Stomach (tissue), 9 donors: ENCODE data around the gene RARRES2. TPM values are rescaled to one million over a fixed set of nuclear protein-coding genes. Genes with fewer than 3 reads are reported as not detected.

Experiments used
- DNase-seq, 2 donors: peaks; one replicate each; pipeline versions ENCODE4 v3.0.0 to v3.0.0-alpha.2; 2013 to 2019
- H3K27ac ChIP-seq, 5 donors: fragments of 200-600 bp in 4 of 5; sonication (generic) in 4 of 5; one replicate each; pipeline ENCODE4 v1.5.1; 2013 to 2019; ENCODE audit warnings: mild to moderate bottlenecking in 1 of 5, moderate library complexity in 1 of 5
- H3K27me3 ChIP-seq, 3 donors: fragments of 200-600 bp; sonication (generic); one replicate each; pipeline ENCODE4 v1.5.1; 2017 to 2019; ENCODE audit warnings: mixed run types in 1 of 3
- H3K36me3 ChIP-seq, 4 donors: fragments of 200-600 bp; sonication (generic); 1 replicate in 3 of 4; 2 replicates in 1 of 4; pipeline ENCODE4 v1.5.1; 2016 to 2019
- H3K4me1 ChIP-seq, 4 donors: fragments of 200-600 bp; sonication (generic); one replicate each; pipeline ENCODE4 v1.5.1; 2016 to 2019
- H3K4me3 ChIP-seq, 4 donors: fragments of 200-600 bp; sonication (generic) in 3 of 4; one replicate each; pipeline ENCODE4 v1.5.1; 2016 to 2019; ENCODE audit warnings: mild to moderate bottlenecking in 1 of 4
- H3K9me3 ChIP-seq, 4 donors: fragments of 200-600 bp; sonication (generic); one replicate each; pipeline ENCODE4 v1.5.1; 2016 to 2019
- EP300 ChIP-seq: sonication (generic); formaldehyde crosslinking; IDR thresholded peaks from one replicate; pipeline ENCODE4 v1.6.1; 2017; ENCODE audit warnings: antibody characterized with exemption
- POLR2A ChIP-seq, 4 donors: fragments of 450-650 bp; IDR thresholded peaks; one replicate each; pipeline ENCODE4 v1.6.1; 2016; ENCODE audit warnings: antibody characterized with exemption in 4 of 4, control low read depth in 2 of 4, mild to moderate bottlenecking in 1 of 4, moderate library complexity in 1 of 4
- POLR2AphosphoS5 ChIP-seq, 3 donors: sonication (generic); formaldehyde crosslinking; IDR thresholded peaks; one replicate each; pipeline ENCODE4 v1.6.1; 2016; ENCODE audit warnings: antibody characterized with exemption in 3 of 3
- WGBS, 5 donors: extraction: QIAGEN DNeasy Blood & Tissue Kit in 3 of 5; methylation state at CpG; one replicate each; pipeline versions ENCODE4 v1.1.5 to v1.1.7; 2013 to 2018; 5-methylcytosine and 5-hydroxymethylcytosine counted together
- intact Hi-C: fragments of 100-400 bp; cut with DNase I; formaldehyde crosslinking; loops from one replicate; pipeline ENCODE4 v1.15.1; 2023; ENCODE audit warnings: low total_unique reads
- polyA plus RNA-seq, 3 donors: library from polyadenylated mRNA; stranded (reverse); fragments of 200-250 nt; gene quantifications; one replicate each; pipeline ENCODE4 v1.2.3, GENCODE V29; 2013
- total RNA-seq, 5 donors: library from RNA; depleted of rRNA; stranded (reverse); fragments of >200 nt; gene quantifications; one replicate each; pipeline versions ENCODE4 v1.1.0 to v1.2.3, GENCODE V29; 2014 to 2016
- TF ChIP-seq, protein P1 (sequence below), 7 experiments: fragments of 450-650 bp in 4 of 7; fragments of 200-600 bp in 3 of 7; sonication (generic) in 3 of 7; IDR thresholded peaks; one replicate each; pipeline ENCODE4 v1.5.1; 2016 to 2019; ENCODE audit warnings: antibody characterized with exemption in 7 of 7, control low read depth in 2 of 7, mild to moderate bottlenecking in 1 of 7
- donor health status: healthy with polysubstance abuse.
- donor health status: Bipolar disorder and iron deficiency.
- donor health status: healthy.

Gene RARRES2
- total and polyA plus RNA-seq, 8 donors: 33.5 to 244 (median 126) TPM

DNA sequence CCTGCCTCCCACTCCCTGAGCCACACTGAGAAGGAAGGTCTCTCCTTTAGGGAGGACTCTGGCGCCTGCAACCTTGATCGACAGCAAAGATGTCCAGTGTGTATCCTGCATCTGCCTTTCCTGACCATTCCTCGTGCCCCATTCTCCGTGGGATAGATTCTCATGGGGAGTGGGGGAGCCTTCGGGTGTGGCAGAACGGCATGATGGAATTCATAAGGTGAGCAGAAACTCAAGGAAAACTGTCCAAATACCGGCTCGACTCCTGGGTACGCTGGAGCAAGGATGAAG is 636 bp upstream of the RARRES2 start:
- H3K27me3 ChIP-seq: peaks cover 0 to 24% (median 13%) of the 10 kb centered on the region in 3 donors
- intact Hi-C loops: no loop called here
- H3K9me3 ChIP-seq: peaks cover 0 to 7% (median 0%) of the 10 kb centered on the region in 4 donors
- no peak for TF ChIP-seq POLR2A (IDR thresholded peaks at IDR 0.05)
- TF ChIP-seq EP300: no peak
- peaks cover 22 to 54% (median 45%) of the 10 kb centered on the region in 4 donors for H3K4me1 ChIP-seq
- peaks cover 0 to 14% (median 10%) of the 10 kb centered on the region in 4 donors for H3K36me3 ChIP-seq
- WGBS, 5 donors: 86 to 90% (median 89%) methylated on average over 9 of the region's 9 CpGs
- peak overlapping the region in 2 of 4 donors; percentile 57 for H3K4me3 ChIP-seq
- peak overlapping the region in 4 of 5 donors; percentile 80 to 88 (median 86) for H3K27ac ChIP-seq
- DNase-seq: no peak

DNA sequence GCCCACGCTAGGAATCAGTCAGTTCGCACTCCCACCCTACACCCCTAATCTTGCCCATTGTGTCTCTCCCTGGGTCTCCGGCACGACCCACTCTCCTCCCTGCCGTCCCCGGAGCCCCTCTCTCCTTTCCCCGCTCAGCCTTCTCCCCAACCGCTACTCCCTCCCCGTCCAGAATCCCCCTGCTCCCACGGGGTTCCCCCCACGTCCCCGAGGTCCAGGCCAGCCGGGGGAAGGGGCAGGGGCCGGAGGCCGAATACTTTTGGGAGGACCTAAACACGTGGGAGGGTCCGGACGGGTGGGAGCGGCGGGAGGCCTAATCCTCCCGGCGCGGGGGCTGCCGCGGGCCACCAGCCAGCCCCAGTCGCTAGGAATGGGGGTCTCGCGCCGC is 560 bp downstream of the RARRES2 start:
- 8 to 17% (median 14%) methylated on average over 23 to 29 of the region's 29 CpGs for WGBS, 5 donors
- Histone ChIP-seq H3K4me3 (peak overlapping the region; percentile 57 to 60 (median 58)), H3K27ac (peak overlapping the region; percentile 13 to 88 (median 86)), H3K36me3 (peaks cover 0 to 17% (median 14%) of the 10 kb centered on the region in 4 donors), H3K27me3 (peaks cover 0 to 24% (median 13%) of the 10 kb centered on the region in 3 donors), H3K4me1 (peaks cover 27 to 66% (median 51%) of the 10 kb centered on the region in 4 donors), H3K9me3 (peaks cover 0 to 7% (median 0%) of the 10 kb centered on the region in 4 donors)
- TF ChIP-seq POLR2AphosphoS5 (IDR thresholded peaks at IDR 0.05) (no peak), EP300 (no peak), POLR2A (IDR thresholded peaks at IDR 0.05) (no peak)
- TF ChIP-seq, protein P1, sequence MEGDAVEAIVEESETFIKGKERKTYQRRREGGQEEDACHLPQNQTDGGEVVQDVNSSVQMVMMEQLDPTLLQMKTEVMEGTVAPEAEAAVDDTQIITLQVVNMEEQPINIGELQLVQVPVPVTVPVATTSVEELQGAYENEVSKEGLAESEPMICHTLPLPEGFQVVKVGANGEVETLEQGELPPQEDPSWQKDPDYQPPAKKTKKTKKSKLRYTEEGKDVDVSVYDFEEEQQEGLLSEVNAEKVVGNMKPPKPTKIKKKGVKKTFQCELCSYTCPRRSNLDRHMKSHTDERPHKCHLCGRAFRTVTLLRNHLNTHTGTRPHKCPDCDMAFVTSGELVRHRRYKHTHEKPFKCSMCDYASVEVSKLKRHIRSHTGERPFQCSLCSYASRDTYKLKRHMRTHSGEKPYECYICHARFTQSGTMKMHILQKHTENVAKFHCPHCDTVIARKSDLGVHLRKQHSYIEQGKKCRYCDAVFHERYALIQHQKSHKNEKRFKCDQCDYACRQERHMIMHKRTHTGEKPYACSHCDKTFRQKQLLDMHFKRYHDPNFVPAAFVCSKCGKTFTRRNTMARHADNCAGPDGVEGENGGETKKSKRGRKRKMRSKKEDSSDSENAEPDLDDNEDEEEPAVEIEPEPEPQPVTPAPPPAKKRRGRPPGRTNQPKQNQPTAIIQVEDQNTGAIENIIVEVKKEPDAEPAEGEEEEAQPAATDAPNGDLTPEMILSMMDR (IDR thresholded peaks at IDR 0.05): no peak
- no peak for DNase-seq
- intact Hi-C loops: no loop called here

DNA sequence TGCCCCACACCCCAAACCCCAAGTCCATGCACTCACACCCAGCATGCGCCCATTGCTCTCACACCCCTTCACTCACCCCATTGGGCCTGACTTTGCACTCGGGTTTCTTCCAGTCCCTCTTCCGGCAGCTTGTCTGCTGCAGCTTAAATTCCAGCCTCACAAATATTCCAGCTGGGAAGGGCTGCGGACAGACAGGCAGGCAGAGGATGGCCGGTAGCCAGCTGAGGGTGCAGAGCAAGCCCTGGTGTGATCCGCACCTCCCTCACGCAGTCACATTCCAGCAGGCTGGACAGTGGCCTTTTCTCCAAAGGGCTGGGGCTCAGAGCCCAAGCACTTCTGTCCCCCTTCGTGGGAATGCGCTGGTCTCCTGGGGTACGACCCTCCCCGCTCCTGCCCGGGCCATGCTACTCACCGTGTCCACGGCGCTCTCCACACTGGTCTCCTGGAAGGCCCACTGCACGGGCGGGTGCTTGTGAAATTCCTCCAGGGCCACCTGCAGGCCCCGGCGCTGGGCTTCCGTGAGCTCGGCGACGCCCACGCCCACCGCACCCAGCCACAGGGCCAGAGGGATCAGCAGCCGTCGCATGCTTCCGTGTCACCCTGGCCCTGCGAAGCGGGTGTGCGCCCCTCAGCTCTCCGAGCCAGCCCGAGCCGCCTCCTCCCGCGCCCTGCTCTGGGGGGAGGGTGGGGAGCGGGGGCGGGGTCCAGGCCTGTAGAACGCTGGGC is 1.2 kb downstream of the RARRES2 start:
- 15 to 33% (median 17%) methylated on average over 18 to 39 of the region's 39 CpGs for WGBS, 5 donors
- peak; percentile 55 to 87 for DNase-seq
- Histone ChIP-seq H3K27me3 (peaks cover 0 to 24% (median 13%) of the 10 kb centered on the region in 3 donors), H3K4me3 (peak overlapping the region; percentile 57 to 60 (median 58)), H3K4me1 (peaks cover 32 to 73% (median 58%) of the 10 kb centered on the region in 4 donors), H3K9me3 (peaks cover 0 to 7% (median 0%) of the 10 kb centered on the region in 4 donors), H3K36me3 (peaks cover 0 to 17% (median 14%) of the 10 kb centered on the region in 4 donors), H3K27ac (peak overlapping the region; percentile 50 to 88 (median 86))
- intact Hi-C loops: no loop called here
- TF ChIP-seq POLR2AphosphoS5 (IDR thresholded peaks at IDR 0.05) (peak in 2 of 3 donors; percentile 4 to 11), POLR2A (IDR thresholded peaks at IDR 0.05) (no peak)

DNA sequence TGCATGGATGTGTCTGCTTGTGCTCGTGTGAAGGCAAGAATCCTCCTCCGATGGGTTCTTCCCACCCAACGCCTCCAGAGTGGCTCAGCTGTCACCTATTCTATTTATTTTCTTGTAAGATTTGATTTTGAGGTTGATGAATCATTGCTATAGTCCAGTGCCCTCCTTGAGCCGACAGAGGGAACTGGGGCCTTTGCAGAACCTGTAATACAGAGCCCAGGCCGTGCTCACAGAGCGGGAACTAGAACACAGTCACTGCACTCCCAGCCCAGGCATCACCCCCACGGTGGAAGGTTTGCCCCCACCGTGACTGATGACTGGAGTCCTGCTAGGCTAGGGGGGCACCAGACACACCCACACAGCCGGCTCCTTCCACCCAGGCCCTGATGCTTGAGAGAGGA is 2.0 kb downstream of the RARRES2 start:
- H3K4me3 ChIP-seq: peak overlapping the region; percentile 57 to 60 (median 58)
- intact Hi-C loops: no loop called here
- H3K36me3 ChIP-seq: peaks cover 0 to 17% (median 14%) of the 10 kb centered on the region in 4 donors
- peak overlapping the region in 3 of 5 donors; percentile 24 to 88 (median 86) for H3K27ac ChIP-seq
- peaks cover 0 to 24% (median 13%) of the 10 kb centered on the region in 3 donors for H3K27me3 ChIP-seq
- TF ChIP-seq, protein P1 (IDR thresholded peaks at IDR 0.05): no peak
- TF ChIP-seq POLR2A (IDR thresholded peaks at IDR 0.05): no peak
- no peak for TF ChIP-seq EP300
- TF ChIP-seq POLR2AphosphoS5 (IDR thresholded peaks at IDR 0.05): no peak
- H3K9me3 ChIP-seq: peaks cover 0 to 7% (median 0%) of the 10 kb centered on the region in 4 donors
- no peak for DNase-seq
- H3K4me1 ChIP-seq: peaks cover 36 to 81% (median 65%) of the 10 kb centered on the region in 4 donors
- WGBS, 5 donors: 54 to 69% (median 61%) methylated on average over 8 to 9 of the region's 9 CpGs

DNA sequence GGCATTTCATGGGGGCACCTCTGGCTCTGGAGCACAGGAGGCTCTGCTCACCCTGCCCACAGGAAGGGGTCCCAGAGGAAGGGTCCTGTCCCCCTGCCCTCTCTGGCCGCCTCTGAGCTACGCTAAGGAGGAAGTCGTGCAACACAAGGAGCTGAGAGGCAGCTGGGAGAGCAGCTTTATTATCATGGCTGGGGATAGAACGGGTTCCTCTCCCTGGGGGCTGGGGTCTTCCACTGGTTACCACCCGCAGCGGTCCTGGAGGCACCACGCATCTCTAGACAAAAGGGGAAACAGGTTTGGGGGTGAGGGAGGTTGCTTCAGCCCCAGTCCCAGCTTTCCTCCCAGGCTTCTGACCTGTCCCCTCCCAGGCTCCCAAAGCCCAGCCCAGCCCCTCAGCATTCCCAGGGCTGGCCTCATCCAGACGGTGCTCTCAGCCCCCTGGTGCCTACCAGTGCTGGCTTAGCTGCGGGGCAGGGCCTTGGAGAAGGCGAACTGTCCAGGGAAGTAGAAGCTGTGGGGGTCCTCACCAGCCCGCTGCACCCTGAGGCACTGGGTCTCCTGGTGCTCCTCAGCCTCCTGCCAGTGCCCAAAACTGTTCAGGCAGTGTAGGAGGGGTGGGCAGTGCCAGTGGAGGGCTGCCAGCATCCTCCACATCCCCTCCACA is 3.1 kb downstream of the RARRES2 start:
- peaks cover 36 to 85% (median 70%) of the 10 kb centered on the region in 4 donors for H3K4me1 ChIP-seq
- no peak overlapping the region for H3K4me3 ChIP-seq
- intact Hi-C loops: no loop called here
- no peaks in the 10 kb centered on the region for H3K9me3 ChIP-seq
- peaks cover 0 to 24% (median 13%) of the 10 kb centered on the region in 3 donors for H3K27me3 ChIP-seq
- peak overlapping the region in 2 of 5 donors; percentile 17 to 61 for H3K27ac ChIP-seq
- 78 to 89% (median 87%) methylated on average over 8 to 11 of the region's 11 CpGs for WGBS, 5 donors
- TF ChIP-seq EP300 (no peak), POLR2A (IDR thresholded peaks at IDR 0.05) (no peak), POLR2AphosphoS5 (IDR thresholded peaks at IDR 0.05) (no peak)
- TF ChIP-seq, protein P1 (IDR thresholded peaks at IDR 0.05): no peak
- H3K36me3 ChIP-seq: peaks cover 0 to 22% (median 17%) of the 10 kb centered on the region in 4 donors
- no peak for DNase-seq
